Endothelial cell of umbilical vein (primary cell): ENCODE measurements around the gene FAM234B.
A peak's percentile ranks its signal among the peaks of the same experiment; 100 is the strongest.

ENCODE experiments used
- CTCF ChIP-seq, 2 donors: IDR thresholded peaks; 1 replicate in 1 of 2; 2 replicates in 1 of 2; pipeline ENCODE4 v1.5.1; 2011; ENCODE audit warnings: low read length in 2 of 2, mild to moderate bottlenecking in 2 of 2, moderate library complexity in 2 of 2, control low read depth in 1 of 2, inconsistent platforms in 1 of 2, low read depth in 1 of 2; ENCODE audit not compliant: insufficient read depth in 1 of 2; ENCODE audit errors: extremely low read depth in 1 of 2
- EZH2 ChIP-seq: IDR thresholded peaks from 2 replicates; pipeline ENCODE4 v1.6.1; 2012; ENCODE audit warnings: borderline replicate concordance, low read depth, mild to moderate bottlenecking, moderate library complexity, low read length, inconsistent platforms; ENCODE audit not compliant: severe bottlenecking
- FOS ChIP-seq: IDR thresholded peaks from 2 replicates; pipeline ENCODE4 v1.6.1; 2011; ENCODE audit warnings: mild to moderate bottlenecking, low read length, moderate library complexity, borderline replicate concordance; ENCODE audit not compliant: insufficient read depth
- GATA2 ChIP-seq: IDR thresholded peaks from 2 replicates; pipeline ENCODE4 v1.7.0; 2011; ENCODE audit warnings: low read depth, mild to moderate bottlenecking, moderate library complexity, mixed read lengths, low read length; ENCODE audit not compliant: insufficient read length, insufficient read depth
- MYC ChIP-seq: IDR thresholded peaks from one replicate; pipeline ENCODE4 v1.6.1; 2011; ENCODE audit warnings: mild to moderate bottlenecking, low read depth, low read length
- POLR2A ChIP-seq: IDR thresholded peaks from 2 replicates; pipeline ENCODE4 v1.6.1; 2012; ENCODE audit warnings: low read depth, mild to moderate bottlenecking, control low read depth, low read length
- POLR2AphosphoS5 ChIP-seq: IDR thresholded peaks from 2 replicates; pipeline ENCODE4 v1.6.1; 2012; ENCODE audit warnings: low read depth, mild to moderate bottlenecking, control low read depth, low read length, moderate library complexity; ENCODE audit not compliant: insufficient read depth
- TF ChIP-seq, protein P1 (sequence below): IDR thresholded peaks from 2 replicates; pipeline ENCODE4 v1.6.1; 2011; ENCODE audit not compliant: insufficient read depth, insufficient read length

- TF ChIP-seq CTCF (IDR thresholded peaks at IDR 0.05; ENCODE audit: extremely low read depth in 1 of 2, insufficient read depth in 1 of 2, low read depth in 1 of 2, low read length in 2 of 2) (no peak), POLR2A (peak; percentile 91), EZH2 (no peak), POLR2AphosphoS5 (peak; percentile 88), MYC (no peak), GATA2 (no peak), FOS (no peak)
- TF ChIP-seq, protein P1, sequence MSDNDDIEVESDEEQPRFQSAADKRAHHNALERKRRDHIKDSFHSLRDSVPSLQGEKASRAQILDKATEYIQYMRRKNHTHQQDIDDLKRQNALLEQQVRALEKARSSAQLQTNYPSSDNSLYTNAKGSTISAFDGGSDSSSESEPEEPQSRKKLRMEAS, result no peak
Observed at GRCh38 chr12:12999959-13000615, 44.1 kb upstream of the FAM234B start, which contains the start of gene HEBP1.
